DND-41 (cell line): ENCODE measurements around the gene PNPLA2.
A peak's percentile ranks its signal among the peaks of the same experiment; 100 is the strongest.

ENCODE experiments used
- ATAC-seq: fragments of 200-7000 bp; cut with Tn5 transposase; 3 replicates; pipeline ENCODE4 v1.9.1; 2021; ENCODE audit warnings: low read depth; ENCODE audit not compliant: insufficient read depth
- DNase-seq: peaks from one replicate; pipeline ENCODE4 v3.0.0-alpha.2; 2020
- H2AFZ ChIP-seq: 2 replicates; pipeline ENCODE4 v1.6.0; 2012; ENCODE audit warnings: low read depth, low read length
- H3K27ac ChIP-seq: 2 replicates; pipeline ENCODE4 v1.5.1; 2012; ENCODE audit warnings: low read length, inconsistent platforms
- H3K27me3 ChIP-seq: fragments of 200-600 bp; sonication (generic); 2 replicates; pipeline ENCODE4 v1.6.0; 2012; ENCODE audit warnings: low read length, mild to moderate bottlenecking, inconsistent platforms; ENCODE audit not compliant: insufficient read depth, poor library complexity
- H3K36me3 ChIP-seq: 2 replicates; pipeline ENCODE4 v1.5.1; 2012; ENCODE audit warnings: low read length, inconsistent platforms; ENCODE audit not compliant: insufficient read depth
- H3K4me1 ChIP-seq: 2 replicates; pipeline ENCODE4 v1.5.1; 2012; ENCODE audit warnings: mild to moderate bottlenecking, low read length; ENCODE audit not compliant: insufficient read depth
- H3K4me2 ChIP-seq: 2 replicates; pipeline ENCODE4 v1.6.0; 2012; ENCODE audit warnings: mild to moderate bottlenecking, moderate library complexity, low read length, inconsistent platforms; ENCODE audit not compliant: insufficient read depth
- H3K4me3 ChIP-seq, 2 experiments: fragments of 200-600 bp in 1 of 2; shearing (Covaris generic) in 1 of 2; 2 replicates each; pipeline ENCODE4 v1.5.1; 2012 to 2016; ENCODE audit warnings: inconsistent platforms in 2 of 2, low read length in 2 of 2, mild to moderate bottlenecking in 2 of 2, low read depth in 1 of 2, moderate library complexity in 1 of 2
- H3K79me2 ChIP-seq: 2 replicates; pipeline ENCODE4 v1.6.0; 2012; ENCODE audit warnings: low read length, inconsistent platforms; ENCODE audit not compliant: insufficient read depth
- H3K9ac ChIP-seq: 2 replicates; pipeline ENCODE4 v1.6.0; 2012; ENCODE audit warnings: low read depth, mild to moderate bottlenecking, inconsistent platforms, low read length, moderate library complexity
- H3K9me3 ChIP-seq: 2 replicates; pipeline ENCODE4 v1.5.1; 2012; ENCODE audit warnings: low read length, moderate library complexity, mild to moderate bottlenecking, inconsistent platforms; ENCODE audit not compliant: insufficient read depth, severe bottlenecking
- H4K20me1 ChIP-seq: 2 replicates; pipeline ENCODE4 v1.6.0; 2012; ENCODE audit warnings: low read length; ENCODE audit not compliant: insufficient read depth
- CTCF ChIP-seq: IDR thresholded peaks from 2 replicates; pipeline ENCODE4 v1.5.1; 2012; ENCODE audit warnings: borderline replicate concordance, low read length, moderate library complexity, mild to moderate bottlenecking; ENCODE audit not compliant: poor library complexity, severe bottlenecking; ENCODE audit errors: extremely low read depth
- EZH2 ChIP-seq: IDR thresholded peaks from 3 replicates; pipeline ENCODE4 v1.6.1; 2012; ENCODE audit warnings: borderline replicate concordance, low read depth, mild to moderate bottlenecking, moderate library complexity, low read length, inconsistent platforms; ENCODE audit not compliant: severe bottlenecking

Gene PNPLA2

GRCh38 chr11:833849-834311 lies 15.2 kb downstream of the PNPLA2 start:
- no peaks in the 10 kb centered on the region for H3K9me3 ChIP-seq
- peak overlapping the region; percentile 60 for H3K4me2 ChIP-seq
- peaks cover 22% of the 10 kb centered on the region for H3K27me3 ChIP-seq
- H3K4me1 ChIP-seq, result peaks cover 15% of the 10 kb centered on the region
- no peak overlapping the region for H3K4me3 ChIP-seq
- no peak for ATAC-seq
- TF ChIP-seq EZH2, result no peak
- no peak for TF ChIP-seq CTCF
- H4K20me1 ChIP-seq, result peaks cover 7% of the 10 kb centered on the region
- no peak for DNase-seq
- no peak overlapping the region for H3K27ac ChIP-seq
- H3K36me3 ChIP-seq, result peaks cover 23% of the 10 kb centered on the region
- no peaks in the 10 kb centered on the region for H3K79me2 ChIP-seq
- no peak overlapping the region; the same call in 1 of the 2 replicates for H3K9ac ChIP-seq
- no peak overlapping the region for H2AFZ ChIP-seq

GRCh38 chr11:834371-835316 lies 15.9 kb downstream of the PNPLA2 start:
- H3K27me3 ChIP-seq, result peaks cover 15% of the 10 kb centered on the region

GRCh38 chr11:836274-836673 lies 17.6 kb downstream of the PNPLA2 start:
- Histone ChIP-seq H3K27ac (no peak overlapping the region), H3K9ac (no peak overlapping the region), H3K36me3 (peaks cover 45% of the 10 kb centered on the region), H2AFZ (no peak overlapping the region), H3K9me3 (no peaks in the 10 kb centered on the region), H3K4me1 (peaks cover 30% of the 10 kb centered on the region), H3K27me3 (peaks cover 5% of the 10 kb centered on the region), H3K4me2 (no peak overlapping the region), H3K79me2 (peaks cover 11% of the 10 kb centered on the region), H3K4me3 (no peak overlapping the region), H4K20me1 (peaks cover 19% of the 10 kb centered on the region; the same call in 1 of the 2 replicates)
- DNase-seq (no peak), ATAC-seq (no peak)
- TF ChIP-seq EZH2 (no peak), CTCF (no peak)

More at GRCh38 chr11:834371-835316, 15.9 kb downstream of the PNPLA2 start:
- Histone ChIP-seq H3K36me3 (peaks cover 30% of the 10 kb centered on the region), H3K4me3 (no peak overlapping the region), H4K20me1 (peaks cover 5% of the 10 kb centered on the region), H2AFZ (no peak overlapping the region), H3K4me1 (peaks cover 15% of the 10 kb centered on the region), H3K4me2 (peak overlapping the region; percentile 22; the same call in 1 of the 2 replicates), H3K9me3 (no peaks in the 10 kb centered on the region), H3K27ac (no peak overlapping the region), H3K9ac (no peak overlapping the region), H3K79me2 (no peaks in the 10 kb centered on the region)
- TF ChIP-seq EZH2 (no peak), CTCF (no peak)
- ATAC-seq (no peak), DNase-seq (no peak)
